ENCODE results near the gene PSMC3.

PSMC3 gene

DNA sequence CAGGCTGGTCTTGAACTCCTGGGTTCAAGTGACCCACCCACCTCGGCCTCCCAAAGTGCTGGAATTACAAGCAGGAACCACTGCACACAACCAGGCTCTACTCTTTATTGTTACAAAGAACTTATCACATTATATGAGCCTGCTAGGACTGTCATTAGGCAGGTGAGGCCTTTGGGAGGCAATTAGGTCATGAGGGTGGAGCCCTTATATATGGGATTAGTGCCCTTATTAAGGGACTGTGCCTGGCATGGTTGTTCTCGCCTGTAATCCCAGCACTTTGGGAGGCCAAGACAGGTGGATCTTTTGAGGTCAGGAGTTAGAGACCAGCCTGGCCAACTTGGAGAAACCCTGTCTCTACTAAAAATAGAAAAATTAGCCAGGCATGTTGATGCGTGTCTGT, 10.5 kb upstream of the PSMC3 start:
- TF ChIP-seq SIN3A (IDR thresholded peaks at IDR 0.05; ENCODE audit: borderline replicate concordance, insufficient read depth, low read length) = no peak
- no peak for TF ChIP-seq TAF1 (IDR thresholded peaks at IDR 0.05; ENCODE audit: borderline replicate concordance, insufficient read depth, low read length)
- no peak for TF ChIP-seq POLR2AphosphoS5 (IDR thresholded peaks at IDR 0.05; ENCODE audit: low read depth, low read length)
- no peak for TF ChIP-seq FOXP2 (optimal IDR thresholded peaks at IDR 0.05; ENCODE audit: borderline replicate concordance, extremely low read depth, extremely low read length, insufficient read depth)
- TF ChIP-seq, protein P1, sequence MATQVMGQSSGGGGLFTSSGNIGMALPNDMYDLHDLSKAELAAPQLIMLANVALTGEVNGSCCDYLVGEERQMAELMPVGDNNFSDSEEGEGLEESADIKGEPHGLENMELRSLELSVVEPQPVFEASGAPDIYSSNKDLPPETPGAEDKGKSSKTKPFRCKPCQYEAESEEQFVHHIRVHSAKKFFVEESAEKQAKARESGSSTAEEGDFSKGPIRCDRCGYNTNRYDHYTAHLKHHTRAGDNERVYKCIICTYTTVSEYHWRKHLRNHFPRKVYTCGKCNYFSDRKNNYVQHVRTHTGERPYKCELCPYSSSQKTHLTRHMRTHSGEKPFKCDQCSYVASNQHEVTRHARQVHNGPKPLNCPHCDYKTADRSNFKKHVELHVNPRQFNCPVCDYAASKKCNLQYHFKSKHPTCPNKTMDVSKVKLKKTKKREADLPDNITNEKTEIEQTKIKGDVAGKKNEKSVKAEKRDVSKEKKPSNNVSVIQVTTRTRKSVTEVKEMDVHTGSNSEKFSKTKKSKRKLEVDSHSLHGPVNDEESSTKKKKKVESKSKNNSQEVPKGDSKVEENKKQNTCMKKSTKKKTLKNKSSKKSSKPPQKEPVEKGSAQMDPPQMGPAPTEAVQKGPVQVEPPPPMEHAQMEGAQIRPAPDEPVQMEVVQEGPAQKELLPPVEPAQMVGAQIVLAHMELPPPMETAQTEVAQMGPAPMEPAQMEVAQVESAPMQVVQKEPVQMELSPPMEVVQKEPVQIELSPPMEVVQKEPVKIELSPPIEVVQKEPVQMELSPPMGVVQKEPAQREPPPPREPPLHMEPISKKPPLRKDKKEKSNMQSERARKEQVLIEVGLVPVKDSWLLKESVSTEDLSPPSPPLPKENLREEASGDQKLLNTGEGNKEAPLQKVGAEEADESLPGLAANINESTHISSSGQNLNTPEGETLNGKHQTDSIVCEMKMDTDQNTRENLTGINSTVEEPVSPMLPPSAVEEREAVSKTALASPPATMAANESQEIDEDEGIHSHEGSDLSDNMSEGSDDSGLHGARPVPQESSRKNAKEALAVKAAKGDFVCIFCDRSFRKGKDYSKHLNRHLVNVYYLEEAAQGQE (IDR thresholded peaks at IDR 0.05; ENCODE audit: insufficient read depth in 1 of 2, low read depth in 2 of 2, low read length in 2 of 2) = no peak

DNA sequence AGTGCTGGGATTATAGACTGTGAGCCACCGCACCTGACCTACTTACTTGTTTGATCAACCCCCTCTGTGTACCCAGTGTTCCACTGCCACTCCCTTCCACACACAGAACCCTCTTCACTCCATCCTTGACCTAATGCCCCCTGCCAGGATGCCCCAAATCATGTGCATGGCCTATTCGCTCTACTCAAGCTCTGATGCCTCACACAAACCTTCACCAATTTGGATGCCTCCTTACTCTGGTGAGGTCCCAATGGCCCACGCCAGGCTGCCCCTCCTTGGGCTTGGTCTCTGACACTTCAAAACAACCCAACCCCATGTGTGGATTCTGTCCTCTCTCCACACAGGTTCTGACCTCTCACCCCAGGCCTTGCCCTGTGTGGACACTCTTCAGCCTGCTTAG, 9.4 kb upstream of the PSMC3 start:
- TF ChIP-seq SIN3A (IDR thresholded peaks at IDR 0.05; ENCODE audit: borderline replicate concordance, insufficient read depth, low read length) (no peak), TAF1 (IDR thresholded peaks at IDR 0.05; ENCODE audit: borderline replicate concordance, insufficient read depth, low read length) (no peak), POLR2AphosphoS5 (IDR thresholded peaks at IDR 0.05; ENCODE audit: low read depth, low read length) (no peak), FOXP2 (optimal IDR thresholded peaks at IDR 0.05; ENCODE audit: borderline replicate concordance, extremely low read depth, extremely low read length, insufficient read depth) (no peak)
- TF ChIP-seq, protein P1 (IDR thresholded peaks at IDR 0.05; ENCODE audit: insufficient read depth in 1 of 2, low read depth in 2 of 2, low read length in 2 of 2) = no peak

DNA sequence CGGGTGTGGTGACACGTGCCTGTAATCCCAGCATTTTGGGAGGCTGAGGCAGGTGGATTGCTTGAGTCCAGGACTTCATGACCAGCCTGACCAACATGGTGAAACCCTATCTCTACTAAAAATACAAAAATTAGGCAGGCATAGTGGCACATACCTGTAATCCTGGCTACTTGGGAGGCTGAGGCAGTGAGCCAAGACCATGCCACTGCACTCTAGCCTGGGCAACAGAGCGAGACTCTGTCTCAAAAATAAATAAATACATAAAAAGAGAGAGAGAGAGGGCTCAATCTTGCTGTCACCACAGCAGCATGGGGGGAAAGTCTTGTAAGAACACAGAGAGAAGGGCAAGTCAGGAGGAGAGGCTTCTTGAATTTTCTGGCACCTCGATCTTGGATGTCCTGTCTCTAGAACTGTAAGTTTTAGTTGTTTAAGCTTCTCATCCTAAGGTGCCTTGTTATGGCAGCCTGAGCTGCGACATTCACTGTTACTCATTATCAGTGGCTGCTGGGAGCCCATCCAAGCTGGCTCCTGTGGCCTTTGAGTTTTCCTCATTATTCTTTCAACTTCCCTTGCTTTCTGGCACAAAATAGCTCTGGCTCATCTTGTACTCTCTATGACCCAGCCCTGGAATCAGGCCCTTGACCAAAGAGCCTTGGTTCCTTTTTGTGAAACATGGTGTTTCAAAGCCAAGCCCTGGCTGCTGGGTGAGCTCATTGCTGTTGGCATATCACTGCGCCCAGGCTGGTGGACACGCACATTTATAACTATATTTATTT, 8.0 kb upstream of the PSMC3 start:
- TF ChIP-seq TAF1 (IDR thresholded peaks at IDR 0.05; ENCODE audit: borderline replicate concordance, insufficient read depth, low read length) (no peak), SIN3A (IDR thresholded peaks at IDR 0.05; ENCODE audit: borderline replicate concordance, insufficient read depth, low read length) (no peak), FOXP2 (optimal IDR thresholded peaks at IDR 0.05; ENCODE audit: borderline replicate concordance, extremely low read depth, extremely low read length, insufficient read depth) (no peak), POLR2AphosphoS5 (IDR thresholded peaks at IDR 0.05; ENCODE audit: low read depth, low read length) (no peak)
- TF ChIP-seq, protein P1 (IDR thresholded peaks at IDR 0.05; ENCODE audit: insufficient read depth in 1 of 2, low read depth in 2 of 2, low read length in 2 of 2) = no peak

DNA sequence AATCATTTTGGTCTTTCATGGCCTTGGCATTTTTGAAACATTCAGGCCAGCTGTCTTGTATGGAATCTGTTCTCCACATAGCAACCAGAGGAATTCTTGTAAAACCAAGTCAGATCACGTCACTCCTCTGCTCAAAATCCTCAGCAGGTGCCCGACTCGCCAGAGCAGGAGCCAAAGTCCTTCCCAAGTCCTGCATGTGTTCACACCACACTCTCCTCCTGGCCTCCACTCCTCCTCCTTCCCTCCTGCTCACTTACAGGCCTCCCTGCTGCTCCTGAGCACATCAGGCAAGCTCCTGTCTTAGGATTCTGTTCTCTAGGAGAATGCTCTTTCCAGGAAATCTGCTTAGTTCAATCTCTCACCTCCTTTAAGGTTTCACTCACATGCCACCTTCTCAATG, 6.9 kb upstream of the PSMC3 start:
- TF ChIP-seq TAF1 (IDR thresholded peaks at IDR 0.05; ENCODE audit: borderline replicate concordance, insufficient read depth, low read length) = no peak
- no peak for TF ChIP-seq POLR2AphosphoS5 (IDR thresholded peaks at IDR 0.05; ENCODE audit: low read depth, low read length)
- no peak for TF ChIP-seq FOXP2 (optimal IDR thresholded peaks at IDR 0.05; ENCODE audit: borderline replicate concordance, extremely low read depth, extremely low read length, insufficient read depth)
- TF ChIP-seq SIN3A (IDR thresholded peaks at IDR 0.05; ENCODE audit: borderline replicate concordance, insufficient read depth, low read length) = no peak
- TF ChIP-seq, protein P1 (IDR thresholded peaks at IDR 0.05; ENCODE audit: insufficient read depth in 1 of 2, low read depth in 2 of 2, low read length in 2 of 2) = no peak
